Subcutaneous adipose tissue (tissue), 4 donors: ENCODE results near the gene MUC4. TPM values are rescaled to one million over a fixed set of nuclear protein-coding genes. Genes with fewer than 3 reads are reported as not detected.
"Not testable (repeated sequence)": the region's sequence is repeated elsewhere in the genome, so short reads cannot be mapped to it uniquely, and the experiment has no call there.

Experiments used
- total RNA-seq, 4 donors: library from RNA; depleted of rRNA; stranded (reverse); fragments of >200 nt; gene quantifications; one replicate each; pipeline ENCODE4 v1.1.0, GENCODE V29; 2016
- TF ChIP-seq, protein P1 (sequence below): fragments of 450-650 bp; IDR thresholded peaks from one replicate; pipeline ENCODE4 v1.5.1; 2016; ENCODE audit warnings: low read depth, mild to moderate bottlenecking, control low read depth, antibody characterized with exemption, moderate library complexity

The MUC4 gene
- total RNA-seq, 4 donors from 2014 or later = not detected

DNA sequence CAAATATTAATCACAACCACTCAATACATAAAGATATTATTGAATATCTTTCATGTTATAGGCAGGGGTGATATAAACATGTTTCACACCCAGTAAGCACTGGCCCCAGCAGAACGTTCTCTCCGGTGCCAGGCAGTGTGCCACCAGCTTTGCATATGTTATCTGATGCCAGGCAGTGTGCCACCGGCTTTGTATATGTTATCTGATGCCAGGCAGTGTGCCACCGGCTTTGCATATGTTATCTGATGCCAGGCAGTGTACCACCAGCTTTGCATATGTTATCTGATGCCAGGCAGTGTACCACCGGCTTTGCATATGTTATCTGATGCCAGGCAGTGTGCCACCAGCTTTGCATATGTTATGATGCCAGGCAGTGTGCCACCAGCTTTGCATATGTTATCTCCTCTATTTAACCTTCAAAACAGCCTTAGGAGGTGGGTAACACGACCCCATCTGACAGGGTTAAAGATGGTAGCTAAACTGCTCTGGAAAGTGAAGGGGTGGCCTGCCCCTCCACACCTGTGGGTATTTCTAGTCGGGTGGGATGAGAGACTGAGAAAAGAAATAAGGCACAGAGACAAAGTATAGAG, 84.0 kb downstream of the MUC4 start:
- TF ChIP-seq, protein P1, sequence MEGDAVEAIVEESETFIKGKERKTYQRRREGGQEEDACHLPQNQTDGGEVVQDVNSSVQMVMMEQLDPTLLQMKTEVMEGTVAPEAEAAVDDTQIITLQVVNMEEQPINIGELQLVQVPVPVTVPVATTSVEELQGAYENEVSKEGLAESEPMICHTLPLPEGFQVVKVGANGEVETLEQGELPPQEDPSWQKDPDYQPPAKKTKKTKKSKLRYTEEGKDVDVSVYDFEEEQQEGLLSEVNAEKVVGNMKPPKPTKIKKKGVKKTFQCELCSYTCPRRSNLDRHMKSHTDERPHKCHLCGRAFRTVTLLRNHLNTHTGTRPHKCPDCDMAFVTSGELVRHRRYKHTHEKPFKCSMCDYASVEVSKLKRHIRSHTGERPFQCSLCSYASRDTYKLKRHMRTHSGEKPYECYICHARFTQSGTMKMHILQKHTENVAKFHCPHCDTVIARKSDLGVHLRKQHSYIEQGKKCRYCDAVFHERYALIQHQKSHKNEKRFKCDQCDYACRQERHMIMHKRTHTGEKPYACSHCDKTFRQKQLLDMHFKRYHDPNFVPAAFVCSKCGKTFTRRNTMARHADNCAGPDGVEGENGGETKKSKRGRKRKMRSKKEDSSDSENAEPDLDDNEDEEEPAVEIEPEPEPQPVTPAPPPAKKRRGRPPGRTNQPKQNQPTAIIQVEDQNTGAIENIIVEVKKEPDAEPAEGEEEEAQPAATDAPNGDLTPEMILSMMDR = no peak

DNA sequence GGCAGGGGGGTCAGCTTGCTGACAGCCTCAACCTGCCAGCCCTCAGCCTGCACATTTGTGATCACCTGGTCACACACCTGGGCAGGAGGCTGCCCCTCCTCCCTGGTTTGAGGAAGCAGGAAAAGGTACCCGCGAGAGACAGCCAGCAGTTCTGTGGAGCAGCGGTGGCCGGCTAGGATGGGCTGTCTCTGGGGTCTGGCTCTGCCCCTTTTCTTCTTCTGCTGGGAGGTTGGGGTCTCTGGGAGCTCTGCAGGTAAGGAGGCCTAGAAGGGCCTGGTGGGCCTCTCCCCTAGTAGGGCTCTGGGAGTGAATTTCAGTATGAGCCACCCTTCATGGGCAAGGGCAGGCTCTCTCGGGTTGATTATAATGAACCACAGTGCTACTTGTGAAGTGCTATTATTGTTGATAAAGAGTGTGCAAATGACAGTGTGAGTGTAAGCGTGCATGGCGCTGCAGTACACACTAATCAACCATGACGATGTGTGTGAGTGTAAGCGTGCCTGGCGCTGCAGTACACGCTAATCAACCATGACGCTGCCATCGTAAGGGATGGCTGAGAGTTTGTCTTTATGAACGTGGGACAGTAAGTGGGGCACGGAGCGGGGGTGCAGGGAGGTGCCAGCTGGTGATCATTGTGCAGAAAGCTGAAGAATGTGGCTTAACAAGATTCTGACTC, 90.8 kb downstream of the MUC4 start, which contains the start of gene MUC20:
MUC20 (plus strand) TSS at position 148 of the 676 bp plus-strand sequence; CDS start at position 178, 30 bp downstream.
- TF ChIP-seq, protein P1 = not testable (repeated sequence)

DNA sequence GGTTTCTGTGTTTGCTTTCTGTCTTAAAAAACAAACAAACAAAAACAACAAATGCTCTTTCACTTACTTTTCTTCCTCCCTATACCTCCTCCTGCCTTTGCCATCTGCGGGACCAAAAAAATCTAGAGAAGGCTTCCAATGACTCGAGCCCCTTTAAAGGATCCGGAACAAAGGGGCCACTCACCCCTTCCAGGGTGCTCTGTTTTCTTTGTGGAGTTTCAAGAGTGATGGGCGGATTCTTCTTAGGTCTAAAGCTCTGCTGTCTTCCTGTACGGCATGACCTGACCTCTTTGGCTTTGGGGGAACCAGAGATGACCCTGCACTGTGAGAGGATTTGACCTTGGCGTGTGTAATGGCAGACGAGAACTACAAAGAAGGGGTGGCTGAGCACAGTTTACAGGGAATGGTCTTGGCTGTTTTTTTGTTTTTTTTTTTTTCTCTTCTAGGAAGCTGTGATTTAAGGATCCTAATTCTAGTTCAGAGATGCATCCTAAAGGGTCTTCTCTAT, 93.2 kb downstream of the MUC4 start:
- TF ChIP-seq, protein P1 = no peak

DNA sequence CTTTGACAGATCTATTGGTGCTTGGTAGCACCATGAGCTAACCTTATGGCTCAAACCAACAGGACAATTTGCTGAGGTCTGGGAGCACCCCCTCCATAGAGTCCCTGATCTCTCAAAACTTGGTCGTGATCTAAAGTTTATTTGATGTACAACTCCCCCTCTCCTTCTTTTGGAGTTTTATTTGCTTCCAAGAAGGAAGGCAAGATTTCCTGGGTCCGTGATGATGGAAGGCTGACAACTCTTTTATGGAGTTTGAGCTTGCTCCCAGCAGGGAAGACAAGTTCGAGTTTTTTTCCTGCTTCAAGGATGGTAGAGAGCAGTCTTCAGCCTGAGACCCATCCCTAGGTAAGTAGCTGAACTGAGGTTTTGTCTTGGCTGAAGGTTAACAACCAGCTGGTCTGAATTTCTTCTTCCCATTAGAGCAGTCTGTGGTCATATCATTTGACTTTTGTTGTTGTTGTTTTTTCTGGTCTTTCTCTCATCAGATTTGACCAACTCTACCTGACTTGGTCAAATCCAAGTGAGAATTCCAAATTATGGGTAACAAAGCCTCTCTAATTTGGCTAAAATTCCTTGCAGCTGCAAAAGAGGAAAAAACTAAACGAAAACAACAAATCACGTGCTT, 93.8 kb downstream of the MUC4 start:
- TF ChIP-seq, protein P1 = no peak

DNA sequence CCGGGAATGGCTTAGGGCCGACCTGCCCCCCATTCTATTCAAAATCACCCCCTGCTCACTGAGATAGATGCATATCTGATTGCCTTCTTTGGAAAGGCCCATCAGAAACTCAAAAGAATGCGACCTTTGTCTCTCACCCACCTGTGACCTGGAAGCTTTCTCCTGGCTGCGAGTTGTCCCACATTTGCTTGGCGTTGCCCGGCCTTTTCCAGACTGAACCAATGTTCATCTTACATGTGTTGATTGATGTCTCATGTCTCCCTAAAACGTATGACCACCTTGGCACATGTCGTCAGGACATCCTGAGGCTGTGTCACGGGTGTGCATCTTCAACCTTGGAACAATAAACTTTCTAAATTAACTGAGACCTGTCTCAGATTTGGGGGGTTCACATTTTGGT, 94.3 kb downstream of the MUC4 start:
- TF ChIP-seq, protein P1 = no peak

DNA sequence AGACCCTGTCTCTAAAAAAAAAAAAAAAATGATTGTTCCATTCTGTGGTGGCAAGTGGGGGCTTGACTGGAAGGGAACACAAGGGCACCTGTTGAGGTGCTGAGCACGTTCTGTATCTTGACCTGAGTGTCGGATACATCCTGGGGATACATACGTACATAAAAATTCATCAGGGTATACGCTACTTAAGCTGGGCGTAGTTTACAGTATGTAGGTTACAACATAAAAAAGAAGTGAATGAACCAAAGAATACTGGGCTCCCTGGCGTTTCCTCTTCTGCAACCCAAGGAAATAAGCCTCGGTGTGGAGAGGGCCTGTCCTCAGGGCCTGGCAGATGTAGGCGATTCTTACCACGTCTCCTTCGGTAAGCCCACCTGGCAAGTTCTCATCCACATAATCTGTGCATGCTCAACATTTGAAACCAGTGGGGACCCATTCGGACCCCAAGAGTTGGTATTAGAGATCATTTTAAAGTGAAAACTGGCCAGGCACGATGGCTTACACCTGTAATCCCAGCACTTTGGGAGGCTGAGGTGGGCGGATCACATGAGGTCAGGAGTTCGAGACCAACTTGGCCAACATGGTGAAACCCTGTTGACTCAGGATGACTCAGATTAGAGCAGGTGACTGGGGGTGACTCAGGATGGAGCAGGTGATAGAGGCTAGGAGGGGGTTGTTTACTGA, 96.0 kb downstream of the MUC4 start:
- TF ChIP-seq, protein P1 = no peak

DNA sequence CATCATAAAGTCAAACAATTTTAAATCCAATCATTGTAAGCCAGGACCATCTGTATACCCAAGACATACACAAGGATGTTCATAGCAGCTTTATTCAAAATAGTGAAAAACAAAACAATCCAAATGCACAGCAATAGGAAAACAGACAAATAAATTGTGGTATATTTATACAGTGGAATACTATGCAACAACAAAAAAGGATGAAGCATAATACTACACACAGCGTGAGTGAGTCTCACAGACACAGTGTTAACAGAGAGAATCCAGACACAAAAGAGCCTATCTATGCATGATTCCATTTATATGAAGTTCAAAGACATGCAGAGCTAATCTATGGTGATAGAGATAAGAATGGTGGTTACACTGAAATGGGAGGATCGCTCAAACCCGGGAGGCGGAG, 96.6 kb downstream of the MUC4 start:
- TF ChIP-seq, protein P1 = no peak
